CD14-positive monocyte (primary cell): ENCODE measurements around the gene DYSF. TPM values are rescaled to one million over a fixed set of nuclear protein-coding genes. Genes with fewer than 3 reads are reported as not detected.

Experiments used
- DNase-seq, 3 donors: peaks; one replicate each; pipeline ENCODE4 v3.0.0-alpha.2; 2011 to 2022
- H2AFZ ChIP-seq: 2 replicates; pipeline ENCODE4 v1.6.0; 2012; ENCODE audit warnings: mild to moderate bottlenecking, low read depth, low read length, inconsistent platforms; ENCODE audit not compliant: insufficient read depth, poor library complexity, severe bottlenecking
- H3K27ac ChIP-seq, 2 donors: 1 replicate in 1 of 2; 2 replicates in 1 of 2; pipeline ENCODE4 v1.5.1; 2012 to 2013; ENCODE audit warnings: low read length in 2 of 2, control low read depth in 1 of 2, inconsistent platforms in 1 of 2, low read depth in 1 of 2, mild to moderate bottlenecking in 1 of 2
- H3K27me3 ChIP-seq, 2 donors: one replicate each; pipeline versions ENCODE4 v1.6.0 to v1.6.1; 2011 to 2013; ENCODE audit warnings: low read length in 2 of 2; ENCODE audit not compliant: control insufficient read depth in 2 of 2, insufficient read depth in 2 of 2
- H3K36me3 ChIP-seq, 2 donors: replicated peaks in 1 of 2; 1 replicate in 1 of 2; 2 replicates in 1 of 2; pipeline versions ENCODE4 v1.5.1 to v1.6.1; 2012 to 2013; ENCODE audit warnings: low read length in 2 of 2, control low read depth in 1 of 2, inconsistent platforms in 1 of 2, mild to moderate bottlenecking in 1 of 2; ENCODE audit not compliant: insufficient read depth in 2 of 2, control insufficient read depth in 1 of 2
- H3K4me1 ChIP-seq, 2 donors: 1 replicate in 1 of 2; 2 replicates in 1 of 2; pipeline versions ENCODE4 v1.5.1 to v1.6.1; 2012 to 2013; ENCODE audit warnings: low read length in 2 of 2, control low read depth in 1 of 2, inconsistent platforms in 1 of 2, mild to moderate bottlenecking in 1 of 2, moderate library complexity in 1 of 2; ENCODE audit not compliant: insufficient read depth in 2 of 2, control insufficient read depth in 1 of 2
- H3K4me2 ChIP-seq: replicated peaks from 2 replicates; pipeline ENCODE3; 2012; ENCODE audit warnings: low read length, moderate library complexity, mild to moderate bottlenecking; ENCODE audit not compliant: poor library complexity, severe bottlenecking; ENCODE audit errors: extremely low read depth
- H3K4me3 ChIP-seq, 3 experiments: fragments of 200-600 bp in 1 of 3; sonication (generic) in 1 of 3; replicated peaks in 1 of 3; 1 replicate in 2 of 3; 2 replicates in 1 of 3; pipeline ENCODE4 v1.5.1; 2011 to 2013; ENCODE audit warnings: low read length in 3 of 3, mild to moderate bottlenecking in 3 of 3, control low read depth in 2 of 3, low read depth in 2 of 3, inconsistent platforms in 1 of 3, moderate library complexity in 1 of 3
- H3K79me2 ChIP-seq: 2 replicates; pipeline ENCODE4 v1.6.0; 2012; ENCODE audit warnings: mild to moderate bottlenecking, control low read depth, inconsistent platforms, low read length, moderate library complexity; ENCODE audit not compliant: insufficient read depth
- H3K9ac ChIP-seq: 2 replicates; pipeline ENCODE4 v1.6.0; 2017; ENCODE audit warnings: low read length, mild to moderate bottlenecking; ENCODE audit not compliant: insufficient read depth, poor library complexity, severe bottlenecking
- H3K9me3 ChIP-seq, 2 donors: replicated peaks in 1 of 2; 1 replicate in 1 of 2; 2 replicates in 1 of 2; pipeline versions ENCODE4 v1.5.1 to v1.6.1; 2012 to 2013; ENCODE audit warnings: low read length in 2 of 2, control low read depth in 1 of 2; ENCODE audit not compliant: control insufficient read depth in 1 of 2, insufficient read depth in 1 of 2
- H4K20me1 ChIP-seq: 2 replicates; pipeline ENCODE4 v1.6.0; 2012; ENCODE audit warnings: mild to moderate bottlenecking, low read length, control low read depth, moderate library complexity; ENCODE audit not compliant: insufficient read depth
- H3K27ac Mint-ChIP-seq, 7 donors: one replicate each; pipeline ENCODE4 v1.8.0; 2020; ENCODE audit warnings: mild to moderate bottlenecking in 7 of 7, mixed read lengths in 7 of 7, moderate library complexity in 6 of 7, inconsistent platforms in 2 of 7
- H3K27me3 Mint-ChIP-seq, 3 donors: one replicate each; pipeline ENCODE4 v1.8.0; 2021 to 2022; ENCODE audit warnings: low read depth in 3 of 3, mild to moderate bottlenecking in 3 of 3, mixed read lengths in 3 of 3, moderate library complexity in 3 of 3, inconsistent platforms in 1 of 3
- H3K36me3 Mint-ChIP-seq, 2 donors: one replicate each; pipeline ENCODE4 v1.8.0; 2020; ENCODE audit warnings: mixed read lengths in 2 of 2, inconsistent platforms in 1 of 2, mild to moderate bottlenecking in 1 of 2
- H3K4me1 Mint-ChIP-seq: one replicate; pipeline ENCODE4 v1.8.0; 2020; ENCODE audit warnings: mild to moderate bottlenecking, mixed read lengths
- H3K4me3 Mint-ChIP-seq, 2 donors: one replicate each; pipeline ENCODE4 v1.8.0; 2020; ENCODE audit warnings: mild to moderate bottlenecking in 2 of 2, mixed read lengths in 2 of 2, moderate library complexity in 1 of 2
- H3K9me3 Mint-ChIP-seq, 7 donors: one replicate each; pipeline ENCODE4 v1.8.0; 2020 to 2022; ENCODE audit warnings: mixed read lengths in 7 of 7, mild to moderate bottlenecking in 6 of 7, moderate library complexity in 6 of 7, inconsistent platforms in 2 of 7
- WGBS: methylation state at CpG from one replicate; pipeline ENCODE4 v1.1.5; 2013; ENCODE audit warnings: missing lambda C conversion rate; ENCODE audit not compliant: insufficient coverage; 5-methylcytosine and 5-hydroxymethylcytosine counted together
- intact Hi-C, 2 donors: fragments of 100-400 bp; cut with micrococcal nuclease; formaldehyde crosslinking; loops; one replicate each; pipeline versions ENCODE4 v1.15.0 to v1.15.1; 2023
- polyA plus RNA-seq, 3 donors: library from polyadenylated mRNA; depleted of rRNA in 1 of 3; unstranded in 2 of 3; stranded (reverse) in 1 of 3; fragments of 300-500 nt in 2 of 3; fragments of >200 nt in 1 of 3; fragmentation: Illumina TruSeq in 2 of 3; gene quantifications; 1 replicate in 2 of 3; 2 replicates in 1 of 3; pipeline ENCODE4 v1.2.3, GENCODE V29; 2012 to 2021
- TF ChIP-seq, protein P1 (sequence below): fragments of 200-600 bp; IDR thresholded peaks from one replicate; pipeline ENCODE4 v1.8.0; 2022; ENCODE audit warnings: antibody characterized with exemption, mild to moderate bottlenecking

The DYSF gene
- polyA plus RNA-seq, 3 donors: 16.1 to 72.5 (median 31.2) TPM

DNA sequence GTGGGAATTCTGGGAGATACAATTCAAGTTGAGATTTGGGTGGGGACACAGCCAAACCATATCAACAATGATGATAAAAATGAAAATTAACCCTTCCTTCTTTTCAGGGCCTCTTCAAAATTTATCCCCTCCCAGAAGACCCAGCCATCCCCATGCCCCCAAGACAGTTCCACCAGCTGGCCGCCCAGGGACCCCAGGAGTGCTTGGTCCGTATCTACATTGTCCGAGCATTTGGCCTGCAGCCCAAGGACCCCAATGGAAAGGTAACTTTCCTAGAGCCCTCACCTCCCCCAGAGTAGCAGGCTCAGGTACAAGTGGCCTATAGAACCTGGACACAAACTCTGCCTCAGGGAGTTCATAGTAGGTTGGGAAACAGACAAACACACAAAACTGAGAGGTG, 205.4 kb downstream of the DYSF start:
- Histone ChIP-seq H3K79me2 (no peaks in the 10 kb centered on the region), H3K9ac (no peak overlapping the region), H3K36me3 (peaks cover 36 to 92% of the 10 kb centered on the region in 2 donors), H3K4me1 (no peaks in the 10 kb centered on the region), H3K27ac (no peak overlapping the region), H3K4me3 (no peak overlapping the region), H2AFZ (no peak overlapping the region), H4K20me1 (peaks cover 23% of the 10 kb centered on the region), H3K27me3 (no peaks in the 10 kb centered on the region), H3K9me3 (peaks cover 21% of the 10 kb centered on the region in 2 donors), H3K4me2 (no peak overlapping the region)
- TF ChIP-seq, protein P1, sequence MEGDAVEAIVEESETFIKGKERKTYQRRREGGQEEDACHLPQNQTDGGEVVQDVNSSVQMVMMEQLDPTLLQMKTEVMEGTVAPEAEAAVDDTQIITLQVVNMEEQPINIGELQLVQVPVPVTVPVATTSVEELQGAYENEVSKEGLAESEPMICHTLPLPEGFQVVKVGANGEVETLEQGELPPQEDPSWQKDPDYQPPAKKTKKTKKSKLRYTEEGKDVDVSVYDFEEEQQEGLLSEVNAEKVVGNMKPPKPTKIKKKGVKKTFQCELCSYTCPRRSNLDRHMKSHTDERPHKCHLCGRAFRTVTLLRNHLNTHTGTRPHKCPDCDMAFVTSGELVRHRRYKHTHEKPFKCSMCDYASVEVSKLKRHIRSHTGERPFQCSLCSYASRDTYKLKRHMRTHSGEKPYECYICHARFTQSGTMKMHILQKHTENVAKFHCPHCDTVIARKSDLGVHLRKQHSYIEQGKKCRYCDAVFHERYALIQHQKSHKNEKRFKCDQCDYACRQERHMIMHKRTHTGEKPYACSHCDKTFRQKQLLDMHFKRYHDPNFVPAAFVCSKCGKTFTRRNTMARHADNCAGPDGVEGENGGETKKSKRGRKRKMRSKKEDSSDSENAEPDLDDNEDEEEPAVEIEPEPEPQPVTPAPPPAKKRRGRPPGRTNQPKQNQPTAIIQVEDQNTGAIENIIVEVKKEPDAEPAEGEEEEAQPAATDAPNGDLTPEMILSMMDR: no peak
- Mint-ChIP-seq H3K27me3 (no peaks in the 10 kb centered on the region), H3K36me3 (peaks cover 53 to 61% of the 10 kb centered on the region in 2 donors), H3K4me1 (no peaks in the 10 kb centered on the region), H3K9me3 (peaks cover 21 to 31% (median 29%) of the 10 kb centered on the region in 7 donors), H3K4me3 (no peak overlapping the region), H3K27ac (no peak overlapping the region)
- WGBS: 100% methylated on average over 2 of the region's 3 CpGs
- no peak for DNase-seq
- intact Hi-C loops: no loop called here

DNA sequence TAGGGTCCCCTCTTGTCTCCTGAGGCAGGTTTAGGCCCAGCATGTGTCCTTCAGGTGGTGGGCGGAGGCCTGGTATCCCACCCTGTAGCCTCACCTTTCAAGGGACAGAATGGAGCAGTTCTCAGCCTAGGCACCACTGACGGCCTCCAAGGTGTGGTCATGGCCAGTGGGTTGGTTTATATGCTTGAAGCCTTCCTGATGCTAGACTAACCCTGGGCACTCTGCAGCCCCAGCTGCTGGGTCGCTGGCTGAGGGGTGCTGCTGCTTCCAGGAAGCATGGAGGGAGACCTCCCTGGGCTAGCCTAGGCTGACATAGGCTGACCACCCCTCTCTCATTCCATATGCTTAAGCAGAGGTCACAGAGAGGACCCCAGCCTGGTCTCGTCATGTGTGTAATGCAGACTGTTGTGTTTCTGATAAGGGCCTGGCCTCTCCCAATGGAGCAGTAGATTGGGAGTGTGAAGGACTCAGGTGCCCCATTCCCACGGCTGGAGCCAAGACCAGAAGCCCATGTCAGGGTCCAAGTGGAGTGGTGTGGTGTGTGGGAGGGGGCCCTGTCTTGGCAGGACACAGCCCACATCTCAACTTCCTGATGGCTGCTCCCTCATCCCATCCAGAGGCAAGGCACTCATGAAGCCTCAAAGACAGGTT, 206.6 kb downstream of the DYSF start:
- H3K27ac ChIP-seq: no peak overlapping the region
- no peaks in the 10 kb centered on the region for H3K4me1 ChIP-seq
- H3K4me3 Mint-ChIP-seq: no peak overlapping the region
- H3K9me3 Mint-ChIP-seq: peaks cover 21 to 31% (median 29%) of the 10 kb centered on the region in 7 donors
- H3K27me3 Mint-ChIP-seq: no peaks in the 10 kb centered on the region
- peaks cover 61 to 65% of the 10 kb centered on the region in 2 donors for H3K36me3 Mint-ChIP-seq
- no peak overlapping the region for H3K27ac Mint-ChIP-seq
- H3K4me2 ChIP-seq: no peak overlapping the region
- H3K4me3 ChIP-seq: no peak overlapping the region
- no peak overlapping the region for H2AFZ ChIP-seq
- TF ChIP-seq, protein P1: no peak
- H3K79me2 ChIP-seq: no peaks in the 10 kb centered on the region
- intact Hi-C loops: no loop called here
- no peaks in the 10 kb centered on the region for H3K4me1 Mint-ChIP-seq
- no peak for DNase-seq
- 50% methylated on average over 2 of the region's 5 CpGs for WGBS
- peaks cover 21% of the 10 kb centered on the region in 2 donors for H3K9me3 ChIP-seq
- peaks cover 48 to 99% of the 10 kb centered on the region in 2 donors for H3K36me3 ChIP-seq
- no peak overlapping the region for H3K9ac ChIP-seq
- H3K27me3 ChIP-seq: no peaks in the 10 kb centered on the region
- H4K20me1 ChIP-seq: peaks cover 26% of the 10 kb centered on the region
